ENCODE results near the gene CACNA1D.

DNA sequence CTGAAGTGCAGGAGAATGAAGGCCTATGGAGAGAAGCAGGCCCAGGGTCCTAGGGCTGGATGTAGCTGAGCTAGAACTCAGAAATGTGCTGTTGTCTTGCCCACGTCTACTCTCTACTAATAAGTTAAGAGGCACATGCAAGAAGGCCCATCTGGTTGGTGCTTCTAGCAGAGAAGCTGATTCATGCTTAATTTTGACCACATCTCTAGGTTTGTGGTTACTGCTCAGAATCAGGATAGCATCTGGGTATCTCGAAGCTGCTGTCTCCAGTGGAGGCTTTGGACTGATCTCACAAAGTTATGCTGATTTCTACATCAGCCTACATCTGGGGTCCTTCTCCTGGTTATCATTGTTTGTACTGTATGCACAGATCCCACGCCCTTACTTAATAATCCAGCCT is 87.3 kb downstream of the CACNA1D start:
- TF ChIP-seq, protein P1, sequence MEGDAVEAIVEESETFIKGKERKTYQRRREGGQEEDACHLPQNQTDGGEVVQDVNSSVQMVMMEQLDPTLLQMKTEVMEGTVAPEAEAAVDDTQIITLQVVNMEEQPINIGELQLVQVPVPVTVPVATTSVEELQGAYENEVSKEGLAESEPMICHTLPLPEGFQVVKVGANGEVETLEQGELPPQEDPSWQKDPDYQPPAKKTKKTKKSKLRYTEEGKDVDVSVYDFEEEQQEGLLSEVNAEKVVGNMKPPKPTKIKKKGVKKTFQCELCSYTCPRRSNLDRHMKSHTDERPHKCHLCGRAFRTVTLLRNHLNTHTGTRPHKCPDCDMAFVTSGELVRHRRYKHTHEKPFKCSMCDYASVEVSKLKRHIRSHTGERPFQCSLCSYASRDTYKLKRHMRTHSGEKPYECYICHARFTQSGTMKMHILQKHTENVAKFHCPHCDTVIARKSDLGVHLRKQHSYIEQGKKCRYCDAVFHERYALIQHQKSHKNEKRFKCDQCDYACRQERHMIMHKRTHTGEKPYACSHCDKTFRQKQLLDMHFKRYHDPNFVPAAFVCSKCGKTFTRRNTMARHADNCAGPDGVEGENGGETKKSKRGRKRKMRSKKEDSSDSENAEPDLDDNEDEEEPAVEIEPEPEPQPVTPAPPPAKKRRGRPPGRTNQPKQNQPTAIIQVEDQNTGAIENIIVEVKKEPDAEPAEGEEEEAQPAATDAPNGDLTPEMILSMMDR (optimal IDR thresholded peaks at IDR 0.05 in 1 of 3, IDR thresholded peaks at IDR 0.05 in 1 of 3, conservative IDR thresholded peaks at IDR 0.05 in 1 of 3; ENCODE audit: extremely low read depth in 1 of 3, insufficient read depth in 2 of 3, low read length in 3 of 3) = no peak
- TF ChIP-seq EZH2 (IDR thresholded peaks at IDR 0.05; ENCODE audit: low read length) = no peak
